VCaP (cell line): ENCODE measurements around the gene ATP2A1.

Experiments
- H3K27ac ChIP-seq: fragments of 450-650 bp; 2 replicates; pipeline ENCODE4 v1.5.1; 2017
- CTCF ChIP-seq: fragments of 450-650 bp; conservative IDR thresholded peaks from 2 replicates; pipeline ENCODE4 v1.5.1; 2017; ENCODE audit warnings: mild to moderate bottlenecking, moderate library complexity

ATP2A1 gene

GRCh38 chr16:28898942-28899341 is 20.7 kb downstream of the ATP2A1 start:
- no peak for TF ChIP-seq CTCF
- no peak overlapping the region for H3K27ac ChIP-seq

- H3K27ac ChIP-seq, result no peak overlapping the region
- TF ChIP-seq CTCF, result no peak
Measured at GRCh38 chr16:28899882-28900590, 21.7 kb downstream of the ATP2A1 start.

- no peak overlapping the region for H3K27ac ChIP-seq
- TF ChIP-seq CTCF, result no peak
Measured at GRCh38 chr16:28900601-28901000, 22.3 kb downstream of the ATP2A1 start.

GRCh38 chr16:28901862-28902261 is 23.6 kb downstream of the ATP2A1 start:
- TF ChIP-seq CTCF, result no peak
- no peak overlapping the region for H3K27ac ChIP-seq

GRCh38 chr16:28902909-28903308 is 24.6 kb downstream of the ATP2A1 start:
- no peak overlapping the region for H3K27ac ChIP-seq
- no peak for TF ChIP-seq CTCF

GRCh38 chr16:28903344-28904042 is 25.2 kb downstream of the ATP2A1 start:
- no peak for TF ChIP-seq CTCF
- no peak overlapping the region for H3K27ac ChIP-seq

GRCh38 chr16:28904363-28904762 is 26.1 kb downstream of the ATP2A1 start:
- no peak overlapping the region for H3K27ac ChIP-seq

More at GRCh38 chr16:28904363-28904762, 26.1 kb downstream of the ATP2A1 start:
- no peak for TF ChIP-seq CTCF
